HEK293 (cell line): ENCODE measurements around the gene SHE.

Source experiments
- CTCF ChIA-PET: fragments of 350-600 bp; formaldehyde crosslinking; extraction: SDS; loops from one replicate; lab custom pipeline; 2021; ENCODE audit warnings: antibody characterized with exemption; lab: Yijun Ruan, JAX
- POLR2A ChIA-PET: fragments of 300-600 bp; formaldehyde crosslinking; extraction: SDS; loops from one replicate; lab custom pipeline; 2020; ENCODE audit warnings: antibody characterized with exemption, inconsistent platforms; lab: Yijun Ruan, JAX
- H3K27ac ChIP-seq: fragments of 200-500 bp; sonication (Bioruptor generic); 2 replicates; pipeline ENCODE4 v1.5.1; 2014; ENCODE audit warnings: low read depth, low read length, control low read depth, inconsistent platforms; ENCODE audit errors: extremely low read depth
- H3K36me3 ChIP-seq, 2 experiments: fragments of 200-500 bp in 1 of 2; sonication (Bioruptor generic) in 1 of 2; 1 replicate in 1 of 2; 2 replicates in 1 of 2; pipeline ENCODE4 v1.5.1; 2014 to 2017; ENCODE audit warnings: inconsistent platforms in 2 of 2, low read length in 2 of 2; ENCODE audit not compliant: control insufficient read depth in 2 of 2, insufficient read depth in 1 of 2
- H3K4me1 ChIP-seq: fragments of 200-500 bp; sonication (Bioruptor generic); 2 replicates; pipeline ENCODE4 v1.5.1; 2014; ENCODE audit warnings: mild to moderate bottlenecking, low read length, inconsistent platforms; ENCODE audit not compliant: control insufficient read depth, insufficient read depth
- H3K4me3 ChIP-seq: 2 replicates; pipeline ENCODE4 v1.5.1; 2011; ENCODE audit warnings: low read depth, mild to moderate bottlenecking, control low read depth, low read length, moderate library complexity
- H3K9me3 ChIP-seq: fragments of 200-500 bp; sonication (Bioruptor generic); 2 replicates; pipeline ENCODE4 v1.5.1; 2014; ENCODE audit warnings: low read depth, low read length, inconsistent platforms; ENCODE audit not compliant: control insufficient read depth, insufficient read depth
- BCL11A ChIP-seq: fragments of 450-650 bp; formaldehyde crosslinking; IDR thresholded peaks from 2 replicates; pipeline ENCODE4 v1.5.1; 2016; ENCODE audit warnings: low read depth, missing biosample characterization, missing genetic modification characterization
- KLF1 ChIP-seq: fragments of 450-650 bp; formaldehyde crosslinking; IDR thresholded peaks from 2 replicates; pipeline ENCODE4 v1.5.1; 2016; ENCODE audit warnings: missing biosample characterization, missing genetic modification characterization
- MYNN ChIP-seq: fragments of 450-650 bp; formaldehyde crosslinking; IDR thresholded peaks from 2 replicates; pipeline ENCODE4 v1.5.1; 2016; ENCODE audit warnings: missing biosample characterization, missing genetic modification characterization, borderline replicate concordance
- REPIN1 ChIP-seq: fragments of 450-650 bp; formaldehyde crosslinking; IDR thresholded peaks from 2 replicates; pipeline ENCODE4 v1.5.1; 2017; ENCODE audit warnings: missing biosample characterization, missing genetic modification characterization, low read depth
- YY1 ChIP-seq: fragments of 450-650 bp; formaldehyde crosslinking; IDR thresholded peaks from 2 replicates; pipeline ENCODE4 v1.5.1; 2018; ENCODE audit warnings: missing biosample characterization, missing genetic modification characterization
- ZBTB17 ChIP-seq: fragments of 450-650 bp; formaldehyde crosslinking; IDR thresholded peaks from 2 replicates; pipeline ENCODE4 v1.5.1; 2016; ENCODE audit warnings: missing biosample characterization, missing genetic modification characterization
- ZNF214 ChIP-seq: fragments of 450-650 bp; formaldehyde crosslinking; IDR thresholded peaks from 2 replicates; pipeline ENCODE4 v1.5.1; 2017; ENCODE audit warnings: missing biosample characterization, mild to moderate bottlenecking, missing genetic modification characterization, borderline replicate concordance
- ZNF266 ChIP-seq: fragments of 450-650 bp; formaldehyde crosslinking; IDR thresholded peaks from 2 replicates; pipeline ENCODE4 v1.5.1; 2016; ENCODE audit warnings: missing biosample characterization, missing genetic modification characterization, low read depth
- ZNF302 ChIP-seq: fragments of 450-650 bp; formaldehyde crosslinking; IDR thresholded peaks from 2 replicates; pipeline ENCODE4 v1.5.1; 2016; ENCODE audit warnings: missing biosample characterization, missing genetic modification characterization, low read depth
- ZNF391 ChIP-seq: fragments of 450-650 bp; formaldehyde crosslinking; IDR thresholded peaks from 2 replicates; pipeline ENCODE4 v1.5.1; 2016; ENCODE audit warnings: low read depth, missing biosample characterization, missing genetic modification characterization, borderline replicate concordance
- ZNF416 ChIP-seq: fragments of 450-650 bp; formaldehyde crosslinking; IDR thresholded peaks from 2 replicates; pipeline ENCODE4 v1.5.1; 2016; ENCODE audit warnings: missing biosample characterization, missing genetic modification characterization
- ZNF423 ChIP-seq: fragments of 450-650 bp; formaldehyde crosslinking; IDR thresholded peaks from 2 replicates; pipeline ENCODE4 v1.5.1; 2016; ENCODE audit warnings: missing biosample characterization, missing genetic modification characterization
- ZNF433 ChIP-seq: fragments of 450-650 bp; formaldehyde crosslinking; IDR thresholded peaks from 2 replicates; pipeline ENCODE4 v1.5.1; 2016; ENCODE audit warnings: missing biosample characterization, missing genetic modification characterization, low read depth
- ZNF473 ChIP-seq: fragments of 450-650 bp; formaldehyde crosslinking; IDR thresholded peaks from 2 replicates; pipeline ENCODE4 v1.5.1; 2017; ENCODE audit warnings: missing biosample characterization, missing genetic modification characterization
- ZNF501 ChIP-seq: fragments of 450-650 bp; formaldehyde crosslinking; IDR thresholded peaks from 2 replicates; pipeline ENCODE4 v1.5.1; 2016; ENCODE audit warnings: missing biosample characterization, missing genetic modification characterization
- ZNF596 ChIP-seq: fragments of 450-650 bp; IDR thresholded peaks from 2 replicates; pipeline ENCODE4 v1.5.0; 2018; ENCODE audit warnings: missing biosample characterization, mild to moderate bottlenecking, missing genetic modification characterization, moderate library complexity
- ZNF76 ChIP-seq: fragments of 450-650 bp; formaldehyde crosslinking; IDR thresholded peaks from 2 replicates; pipeline ENCODE4; 2016; ENCODE audit warnings: low read depth, missing biosample characterization, missing genetic modification characterization, borderline replicate concordance
- ZSCAN23 ChIP-seq: fragments of 450-650 bp; formaldehyde crosslinking; IDR thresholded peaks from 2 replicates; pipeline ENCODE4 v1.5.1; 2016; ENCODE audit warnings: missing biosample characterization, missing genetic modification characterization
- ZSCAN30 ChIP-seq: fragments of 450-650 bp; IDR thresholded peaks from 2 replicates; pipeline ENCODE4 v1.5.1; 2018; ENCODE audit warnings: missing biosample characterization, mild to moderate bottlenecking, missing genetic modification characterization, moderate library complexity
- TF ChIP-seq, protein P1 (sequence below): fragments of 450-650 bp; formaldehyde crosslinking; IDR thresholded peaks from 2 replicates; pipeline ENCODE4 v1.5.1; 2016; ENCODE audit warnings: missing biosample characterization, missing genetic modification characterization
- TF ChIP-seq, protein P2 (sequence below): fragments of 450-650 bp; formaldehyde crosslinking; IDR thresholded peaks from 2 replicates; pipeline ENCODE4 v1.5.1; 2016; ENCODE audit warnings: missing biosample characterization, missing genetic modification characterization
- TF ChIP-seq, protein P3 (sequence below): fragments of 450-650 bp; formaldehyde crosslinking; IDR thresholded peaks from 2 replicates; pipeline ENCODE4 v1.5.1; 2016; ENCODE audit warnings: missing biosample characterization, missing genetic modification characterization

Gene SHE

DNA sequence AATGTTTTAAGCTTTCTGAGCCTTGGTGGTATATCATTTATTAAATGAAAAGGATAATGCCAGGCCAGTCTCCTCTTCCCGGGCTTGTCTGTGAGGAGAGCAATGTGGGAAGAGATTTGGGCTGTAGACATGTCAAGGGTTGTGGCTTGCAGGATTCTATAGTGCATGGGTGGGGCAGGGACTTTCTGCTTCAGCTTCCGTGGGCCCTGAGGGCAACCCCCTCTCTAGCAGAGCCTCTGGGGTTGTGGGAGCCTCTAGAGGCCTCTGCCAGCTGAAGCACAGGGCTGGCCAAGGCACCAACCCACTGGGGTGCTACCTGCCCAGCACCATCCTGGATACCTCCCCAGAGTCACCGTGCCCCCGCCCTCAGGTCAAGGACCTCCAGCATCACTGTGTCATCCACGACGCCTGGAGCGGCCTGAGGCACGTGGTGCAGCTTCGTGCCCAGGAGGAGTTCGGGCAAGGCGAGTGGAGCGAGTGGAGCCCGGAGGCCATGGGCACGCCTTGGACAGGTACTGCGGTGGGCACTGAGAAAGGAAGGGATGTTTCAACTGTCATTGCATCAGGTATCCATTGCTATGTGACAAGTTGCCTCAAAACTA lies 66.5 kb downstream of the SHE start:
- CTCF ChIA-PET: interaction anchor here (0.6 to 1.1 kb wide), 3 partner anchors 9 to 101 kb away, joined by 3 to 6 read pairs (median 3); no protein-coding TSS in a partner anchor
- POLR2A ChIA-PET: no interaction called here
- no peak for TF ChIP-seq BCL11A (tag by site-specific recombination)
- no peak for TF ChIP-seq ZNF423 (tag by site-specific recombination)
- no peak for TF ChIP-seq ZNF473 (tag by site-specific recombination)
- TF ChIP-seq ZNF596: no peak
- TF ChIP-seq ZNF501 (tag by site-specific recombination): no peak
- no peak for TF ChIP-seq ZSCAN23 (tag by site-specific recombination)
- TF ChIP-seq, protein P1, sequence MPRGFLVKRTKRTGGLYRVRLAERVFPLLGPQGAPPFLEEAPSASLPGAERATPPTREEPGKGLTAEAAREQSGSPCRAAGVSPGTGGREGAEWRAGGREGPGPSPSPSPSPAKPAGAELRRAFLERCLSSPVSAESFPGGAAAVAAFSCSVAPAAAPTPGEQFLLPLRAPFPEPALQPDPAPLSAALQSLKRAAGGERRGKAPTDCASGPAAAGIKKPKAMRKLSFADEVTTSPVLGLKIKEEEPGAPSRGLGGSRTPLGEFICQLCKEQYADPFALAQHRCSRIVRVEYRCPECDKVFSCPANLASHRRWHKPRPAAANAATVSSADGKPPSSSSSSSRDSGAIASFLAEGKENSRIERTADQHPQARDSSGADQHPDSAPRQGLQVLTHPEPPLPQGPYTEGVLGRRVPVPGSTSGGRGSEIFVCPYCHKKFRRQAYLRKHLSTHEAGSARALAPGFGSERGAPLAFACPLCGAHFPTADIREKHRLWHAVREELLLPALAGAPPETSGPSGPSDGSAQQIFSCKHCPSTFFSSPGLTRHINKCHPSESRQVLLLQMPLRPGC (tag by site-specific recombination): no peak
- TF ChIP-seq, protein P2, sequence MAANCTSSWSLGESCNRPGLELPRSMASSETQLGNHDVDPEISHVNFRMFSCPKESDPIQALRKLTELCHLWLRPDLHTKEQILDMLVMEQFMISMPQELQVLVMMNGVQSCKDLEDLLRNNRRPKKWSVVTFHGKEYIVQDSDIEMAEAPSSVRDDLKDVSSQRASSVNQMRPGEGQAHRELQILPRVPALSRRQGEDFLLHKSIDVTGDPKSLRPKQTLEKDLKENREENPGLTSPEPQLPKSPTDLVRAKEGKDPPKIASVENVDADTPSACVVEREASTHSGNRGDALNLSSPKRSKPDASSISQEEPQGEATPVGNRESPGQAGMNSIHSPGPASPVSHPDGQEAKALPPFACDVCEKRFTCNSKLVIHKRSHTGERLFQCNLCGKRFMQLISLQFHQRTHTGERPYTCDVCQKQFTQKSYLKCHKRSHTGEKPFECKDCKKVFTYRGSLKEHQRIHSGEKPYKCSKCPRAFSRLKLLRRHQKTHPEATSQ (tag by site-specific recombination): no peak
- TF ChIP-seq ZNF433: no peak
- no peak for TF ChIP-seq ZNF416 (tag by site-specific recombination)
- TF ChIP-seq MYNN (tag by site-specific recombination): no peak
- TF ChIP-seq ZNF302 (tag by site-specific recombination): no peak
- TF ChIP-seq, protein P3, sequence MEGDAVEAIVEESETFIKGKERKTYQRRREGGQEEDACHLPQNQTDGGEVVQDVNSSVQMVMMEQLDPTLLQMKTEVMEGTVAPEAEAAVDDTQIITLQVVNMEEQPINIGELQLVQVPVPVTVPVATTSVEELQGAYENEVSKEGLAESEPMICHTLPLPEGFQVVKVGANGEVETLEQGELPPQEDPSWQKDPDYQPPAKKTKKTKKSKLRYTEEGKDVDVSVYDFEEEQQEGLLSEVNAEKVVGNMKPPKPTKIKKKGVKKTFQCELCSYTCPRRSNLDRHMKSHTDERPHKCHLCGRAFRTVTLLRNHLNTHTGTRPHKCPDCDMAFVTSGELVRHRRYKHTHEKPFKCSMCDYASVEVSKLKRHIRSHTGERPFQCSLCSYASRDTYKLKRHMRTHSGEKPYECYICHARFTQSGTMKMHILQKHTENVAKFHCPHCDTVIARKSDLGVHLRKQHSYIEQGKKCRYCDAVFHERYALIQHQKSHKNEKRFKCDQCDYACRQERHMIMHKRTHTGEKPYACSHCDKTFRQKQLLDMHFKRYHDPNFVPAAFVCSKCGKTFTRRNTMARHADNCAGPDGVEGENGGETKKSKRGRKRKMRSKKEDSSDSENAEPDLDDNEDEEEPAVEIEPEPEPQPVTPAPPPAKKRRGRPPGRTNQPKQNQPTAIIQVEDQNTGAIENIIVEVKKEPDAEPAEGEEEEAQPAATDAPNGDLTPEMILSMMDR (tag by site-specific recombination): no peak
- TF ChIP-seq ZSCAN30: no peak
- TF ChIP-seq ZNF391 (tag by site-specific recombination): no peak
- TF ChIP-seq ZNF266 (tag by site-specific recombination): no peak
- TF ChIP-seq ZNF214 (tag by site-specific recombination): no peak
- TF ChIP-seq ZNF76: no peak
- TF ChIP-seq REPIN1: no peak
- no peak for TF ChIP-seq ZBTB17

DNA sequence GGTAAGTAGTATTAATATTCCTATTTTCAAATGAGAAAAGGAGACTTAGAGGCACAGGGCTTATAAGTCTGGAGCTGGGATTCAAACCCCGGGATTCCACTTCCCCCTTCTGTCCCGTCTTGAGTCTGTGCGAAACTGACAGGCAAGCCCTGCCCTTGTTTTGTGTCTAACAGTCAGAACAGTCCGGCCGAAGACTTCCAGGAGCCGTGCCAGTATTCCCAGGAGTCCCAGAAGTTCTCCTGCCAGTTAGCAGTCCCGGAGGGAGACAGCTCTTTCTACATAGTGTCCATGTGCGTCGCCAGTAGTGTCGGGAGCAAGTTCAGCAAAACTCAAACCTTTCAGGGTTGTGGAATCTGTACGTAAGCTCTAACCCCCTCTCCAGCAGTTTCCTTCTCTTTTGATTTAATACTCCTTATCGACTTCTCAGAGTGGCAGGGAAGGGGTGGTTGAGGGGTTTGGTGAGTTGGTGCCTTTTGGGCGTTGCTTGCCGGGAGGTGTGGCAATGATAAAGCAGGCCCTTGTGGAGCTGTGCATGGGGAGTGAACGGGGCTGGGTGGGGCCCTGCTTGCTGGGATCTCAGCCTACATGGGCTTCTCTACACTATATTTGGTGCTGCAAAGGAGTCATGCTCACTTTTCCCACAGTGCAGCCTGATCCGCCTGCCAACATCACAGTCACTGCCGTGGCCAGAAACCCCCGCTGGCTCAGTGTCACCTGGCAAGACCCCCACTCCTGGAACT lies 67.7 kb downstream of the SHE start:
- Histone ChIP-seq H3K4me3 (no peak overlapping the region), H3K36me3 (no peaks in the 10 kb centered on the region)
- TF ChIP-seq KLF1 (tag by site-specific recombination) (peak; percentile 63), YY1 (tag by site-specific recombination) (no peak)
- TF ChIP-seq, all 188 proteins: peak for 1
- Histone ChIP-seq H3K9me3 (no peaks in the 10 kb centered on the region), H3K4me1 (no peaks in the 10 kb centered on the region), H3K27ac (no peak overlapping the region)
- CTCF ChIA-PET: interaction anchor here (0.6 to 1.1 kb wide), 3 partner anchors 10 to 140 kb away, joined by 3 read pairs; no protein-coding TSS in a partner anchor
- POLR2A ChIA-PET: no interaction called here

More for the DNA sequence above, 66.5 kb downstream of the SHE start:
- no peak overlapping the region for H3K27ac ChIP-seq
- H3K36me3 ChIP-seq: no peaks in the 10 kb centered on the region
- no peaks in the 10 kb centered on the region for H3K4me1 ChIP-seq
- no peak overlapping the region for H3K4me3 ChIP-seq
- H3K9me3 ChIP-seq: no peaks in the 10 kb centered on the region
